CD8-positive, alpha-beta memory T cell (primary cell): ENCODE results near the gene SHLD1. TPM values are rescaled to one million over a fixed set of nuclear protein-coding genes. Genes with fewer than 3 reads are reported as not detected.

Experiments used
- CTCF ChIA-PET: fragments of 350-600 bp; sonication (Branson Sonifier 250); formaldehyde crosslinking; loops from one replicate; lab custom pipeline; 2021; ENCODE audit warnings: antibody characterized with exemption; lab: Charles Lee
- POLR2A ChIA-PET: fragments of 350-600 bp; sonication (Branson Sonifier 250); formaldehyde crosslinking; loops from one replicate; lab custom pipeline; 2021; ENCODE audit warnings: antibody characterized with exemption; lab: Charles Lee
- DNase-seq, 5 donors: peaks; one replicate each; pipeline versions ENCODE4 v3.0.0 to v3.0.0-alpha.2; 2020 to 2022; ENCODE audit warnings: mixed read lengths in 1 of 5
- H3K27ac ChIP-seq: one replicate; pipeline ENCODE4 v1.7.0; 2013; ENCODE audit warnings: low read depth, mild to moderate bottlenecking, low read length, moderate library complexity
- H3K27me3 ChIP-seq: 2 replicates; pipeline ENCODE4 v1.7.0; 2013; ENCODE audit warnings: low read length, mild to moderate bottlenecking; ENCODE audit not compliant: insufficient read depth, poor library complexity, severe bottlenecking
- H3K36me3 ChIP-seq: 2 replicates; pipeline ENCODE4 v1.7.0; 2013; ENCODE audit warnings: mild to moderate bottlenecking, low read length, moderate library complexity; ENCODE audit not compliant: insufficient read depth
- H3K4me1 ChIP-seq: 2 replicates; pipeline ENCODE4 v1.7.0; 2013; ENCODE audit warnings: mild to moderate bottlenecking, low read length, moderate library complexity; ENCODE audit not compliant: insufficient read depth
- H3K4me3 ChIP-seq: 2 replicates; pipeline ENCODE4 v1.7.0; 2013; ENCODE audit warnings: mild to moderate bottlenecking, low read length
- H3K9me3 ChIP-seq: 2 replicates; pipeline ENCODE4 v1.7.0; 2013; ENCODE audit warnings: mild to moderate bottlenecking, low read length
- H3K27ac Mint-ChIP-seq, 8 donors: one replicate each; pipeline ENCODE4 v1.8.0; 2020 to 2021; ENCODE audit warnings: mixed read lengths in 8 of 8, mild to moderate bottlenecking in 6 of 8, inconsistent platforms in 3 of 8, moderate library complexity in 3 of 8
- H3K27me3 Mint-ChIP-seq, 2 donors: one replicate each; pipeline ENCODE4 v1.8.0; 2020 to 2021; ENCODE audit warnings: mixed read lengths in 2 of 2, mild to moderate bottlenecking in 1 of 2, moderate library complexity in 1 of 2
- H3K36me3 Mint-ChIP-seq, 3 donors: one replicate each; pipeline ENCODE4 v1.8.0; 2020 to 2021; ENCODE audit warnings: mixed read lengths in 3 of 3, inconsistent platforms in 1 of 3, mild to moderate bottlenecking in 1 of 3
- H3K4me1 Mint-ChIP-seq, 3 donors: one replicate each; pipeline ENCODE4 v1.8.0; 2020 to 2021; ENCODE audit warnings: mixed read lengths in 3 of 3, inconsistent platforms in 1 of 3, mild to moderate bottlenecking in 1 of 3
- H3K4me3 Mint-ChIP-seq, 7 donors: one replicate each; pipeline ENCODE4 v1.8.0; 2020 to 2021; ENCODE audit warnings: mixed read lengths in 7 of 7, mild to moderate bottlenecking in 6 of 7, moderate library complexity in 4 of 7, inconsistent platforms in 2 of 7
- H3K9me3 Mint-ChIP-seq, 5 donors: one replicate each; pipeline ENCODE4 v1.8.0; 2020 to 2022; ENCODE audit warnings: mixed read lengths in 5 of 5, mild to moderate bottlenecking in 3 of 5, moderate library complexity in 2 of 5, inconsistent platforms in 1 of 5
- polyA plus RNA-seq: library from polyadenylated mRNA; unstranded; fragments of 300-500 nt; fragmentation: Illumina TruSeq; gene quantifications from one replicate; pipeline ENCODE4 v1.2.3, GENCODE V29; 2021
- total RNA-seq, 2 experiments: library from RNA; stranded (reverse); gene quantifications; one replicate each; pipeline ENCODE4 v1.2.3, GENCODE V29; 2021

Gene SHLD1
- total and polyA plus RNA-seq, 3 experiments from 2014 or later: 7.7 to 18.8 (median 9.1) TPM

GRCh38 chr20:5864873-5865587, 114.8 kb downstream of the SHLD1 start:
- Mint-ChIP-seq H3K36me3 (peaks cover 6 to 16% (median 15%) of the 10 kb centered on the region in 3 donors), H3K4me1 (peaks cover 14 to 33% (median 33%) of the 10 kb centered on the region in 3 donors), H3K9me3 (no peaks in the 10 kb centered on the region), H3K27ac (peak overlapping the region in 2 of 8 donors; percentile 70 to 72), H3K4me3 (no peak overlapping the region), H3K27me3 (peaks cover 0 to 2% of the 10 kb centered on the region in 2 donors)
- H3K36me3 ChIP-seq: no peaks in the 10 kb centered on the region
- no peak overlapping the region for H3K27ac ChIP-seq
- no peak overlapping the region for H3K4me3 ChIP-seq
- no peaks in the 10 kb centered on the region for H3K27me3 ChIP-seq
- no peaks in the 10 kb centered on the region for H3K4me1 ChIP-seq
- POLR2A ChIA-PET: no interaction called here
- CTCF ChIA-PET: no interaction called here
- DNase-seq: peak in 1 of 5 donors; percentile 55
- no peaks in the 10 kb centered on the region for H3K9me3 ChIP-seq

GRCh38 chr20:5865604-5866003, 115.4 kb downstream of the SHLD1 start:
- Histone ChIP-seq H3K36me3 (no peaks in the 10 kb centered on the region), H3K4me1 (no peaks in the 10 kb centered on the region), H3K4me3 (no peak overlapping the region), H3K9me3 (no peaks in the 10 kb centered on the region), H3K27me3 (no peaks in the 10 kb centered on the region), H3K27ac (no peak overlapping the region)
- CTCF ChIA-PET: no interaction called here
- Mint-ChIP-seq H3K4me3 (no peak overlapping the region), H3K27me3 (peaks cover 0 to 2% of the 10 kb centered on the region in 2 donors), H3K4me1 (peaks cover 14 to 33% (median 33%) of the 10 kb centered on the region in 3 donors), H3K9me3 (no peaks in the 10 kb centered on the region), H3K36me3 (peaks cover 6 to 16% (median 15%) of the 10 kb centered on the region in 3 donors), H3K27ac (peak overlapping the region in 2 of 8 donors; percentile 70 to 72)
- no peak for DNase-seq
- POLR2A ChIA-PET: no interaction called here

- Histone ChIP-seq H3K4me3 (no peak overlapping the region), H3K36me3 (no peaks in the 10 kb centered on the region), H3K27ac (no peak overlapping the region), H3K27me3 (no peaks in the 10 kb centered on the region), H3K4me1 (no peaks in the 10 kb centered on the region), H3K9me3 (no peaks in the 10 kb centered on the region)
- no peak overlapping the region for H3K27ac Mint-ChIP-seq
- peaks cover 0 to 2% (median 2%) of the 10 kb centered on the region in 3 donors for H3K4me1 Mint-ChIP-seq
- CTCF ChIA-PET: no interaction called here
- H3K4me3 Mint-ChIP-seq: no peak overlapping the region
- peaks cover 0 to 2% (median 0%) of the 10 kb centered on the region in 5 donors for H3K9me3 Mint-ChIP-seq
- peaks cover 0 to 7% (median 0%) of the 10 kb centered on the region in 3 donors for H3K36me3 Mint-ChIP-seq
- no peak for DNase-seq
- H3K27me3 Mint-ChIP-seq: no peaks in the 10 kb centered on the region
- POLR2A ChIA-PET: no interaction called here
Observed at GRCh38 chr20:5870568-5870981, 120.4 kb downstream of the SHLD1 start.

GRCh38 chr20:5871459-5872410, 121.5 kb downstream of the SHLD1 start:
- H3K27ac Mint-ChIP-seq: peak overlapping the region in 2 of 8 donors; percentile 5 to 29
- no peak for DNase-seq
- H3K27me3 Mint-ChIP-seq: no peaks in the 10 kb centered on the region
- H3K9me3 Mint-ChIP-seq: peaks cover 0 to 8% (median 0%) of the 10 kb centered on the region in 5 donors
- Histone ChIP-seq H3K9me3 (no peaks in the 10 kb centered on the region), H3K4me3 (no peak overlapping the region), H3K27ac (no peak overlapping the region), H3K36me3 (no peaks in the 10 kb centered on the region), H3K4me1 (no peaks in the 10 kb centered on the region), H3K27me3 (no peaks in the 10 kb centered on the region)
- H3K36me3 Mint-ChIP-seq: peaks cover 0 to 14% (median 0%) of the 10 kb centered on the region in 3 donors
- no peaks in the 10 kb centered on the region for H3K4me1 Mint-ChIP-seq
- ChIA-PET CTCF (no interaction called here), POLR2A (no interaction called here)
- no peak overlapping the region for H3K4me3 Mint-ChIP-seq

- H3K36me3 Mint-ChIP-seq: peaks cover 0 to 14% (median 0%) of the 10 kb centered on the region in 3 donors
- H3K4me1 Mint-ChIP-seq: peaks cover 5 to 7% (median 5%) of the 10 kb centered on the region in 3 donors
- no peaks in the 10 kb centered on the region for H3K27me3 ChIP-seq
- peaks cover 0 to 8% (median 2%) of the 10 kb centered on the region in 5 donors for H3K9me3 Mint-ChIP-seq
- H3K4me3 ChIP-seq: no peak overlapping the region
- H3K9me3 ChIP-seq: no peaks in the 10 kb centered on the region
- no peak for DNase-seq
- H3K27ac ChIP-seq: no peak overlapping the region
- no peaks in the 10 kb centered on the region for H3K4me1 ChIP-seq
- POLR2A ChIA-PET: no interaction called here
- H3K27me3 Mint-ChIP-seq: peaks cover 4 to 8% of the 10 kb centered on the region in 2 donors
- no peak overlapping the region for H3K4me3 Mint-ChIP-seq
- CTCF ChIA-PET: no interaction called here
- no peaks in the 10 kb centered on the region for H3K36me3 ChIP-seq
- no peak overlapping the region for H3K27ac Mint-ChIP-seq
Observed at GRCh38 chr20:5877128-5877527, 126.9 kb downstream of the SHLD1 start.

GRCh38 chr20:5880326-5880725, 130.1 kb downstream of the SHLD1 start:
- no peaks in the 10 kb centered on the region for H3K36me3 ChIP-seq
- H3K27ac Mint-ChIP-seq: no peak overlapping the region
- H3K4me1 ChIP-seq: no peaks in the 10 kb centered on the region
- peaks cover 5 to 7% (median 5%) of the 10 kb centered on the region in 3 donors for H3K4me1 Mint-ChIP-seq
- no peaks in the 10 kb centered on the region for H3K27me3 ChIP-seq
- ChIA-PET POLR2A (no interaction called here), CTCF (no interaction called here)
- no peak overlapping the region for H3K4me3 Mint-ChIP-seq
- no peak for DNase-seq
- H3K9me3 Mint-ChIP-seq: peaks cover 0 to 8% (median 2%) of the 10 kb centered on the region in 5 donors
- peaks cover 5 to 12% of the 10 kb centered on the region in 2 donors for H3K27me3 Mint-ChIP-seq
- no peak overlapping the region for H3K4me3 ChIP-seq
- H3K36me3 Mint-ChIP-seq: peaks cover 0 to 6% (median 0%) of the 10 kb centered on the region in 3 donors
- H3K9me3 ChIP-seq: no peaks in the 10 kb centered on the region
- H3K27ac ChIP-seq: no peak overlapping the region

GRCh38 chr20:5881703-5882102, 131.5 kb downstream of the SHLD1 start:
- Histone ChIP-seq H3K4me3 (no peak overlapping the region), H3K27me3 (no peaks in the 10 kb centered on the region), H3K27ac (no peak overlapping the region), H3K36me3 (no peaks in the 10 kb centered on the region), H3K9me3 (no peaks in the 10 kb centered on the region), H3K4me1 (no peaks in the 10 kb centered on the region)
- POLR2A ChIA-PET: no interaction called here
- no peak for DNase-seq
- CTCF ChIA-PET: no interaction called here
- peaks cover 5 to 7% (median 5%) of the 10 kb centered on the region in 3 donors for H3K4me1 Mint-ChIP-seq
- no peak overlapping the region for H3K27ac Mint-ChIP-seq
- no peaks in the 10 kb centered on the region for H3K36me3 Mint-ChIP-seq
- peaks cover 11 to 14% of the 10 kb centered on the region in 2 donors for H3K27me3 Mint-ChIP-seq
- peaks cover 0 to 2% (median 0%) of the 10 kb centered on the region in 5 donors for H3K9me3 Mint-ChIP-seq
- H3K4me3 Mint-ChIP-seq: no peak overlapping the region
